Neural cell (in vitro differentiated cells): Measurements from ENCODE around the gene UBR7. TPM values are rescaled to one million over a fixed set of nuclear protein-coding genes. Genes with fewer than 3 reads are reported as not detected.

Source experiments
- H2AFZ ChIP-seq: fragments of 200-600, 300-800 bp; sonication (generic), shearing (Covaris generic); 2 replicates; pipeline ENCODE4 v1.6.0; 2014; ENCODE audit warnings: low read depth, mild to moderate bottlenecking, antibody characterized with exemption, low read length, moderate library complexity
- H3F3A ChIP-seq: fragments of 200-600 bp; shearing (Covaris generic); 2 replicates; pipeline ENCODE4 v1.6.1; 2016; ENCODE audit warnings: mild to moderate bottlenecking, moderate library complexity, mixed read lengths, antibody characterized with exemption, low read length; ENCODE audit not compliant: insufficient read depth, poor library complexity, severe bottlenecking
- H3K27ac ChIP-seq: fragments of 200-600, 300-800 bp; sonication (generic), shearing (Covaris generic); 2 replicates; pipeline ENCODE4 v1.5.1; 2014; ENCODE audit warnings: mild to moderate bottlenecking, low read length, moderate library complexity
- H3K27me3 ChIP-seq: fragments of 300-800, 200-600 bp; sonication (generic), shearing (Covaris generic); 2 replicates; pipeline ENCODE4 v1.6.0; 2014; ENCODE audit warnings: mild to moderate bottlenecking, low read depth, low read length, moderate library complexity; ENCODE audit not compliant: insufficient read depth
- H3K36me3 ChIP-seq: fragments of 300-800, 200-600 bp; sonication (generic), shearing (Covaris generic); 2 replicates; pipeline ENCODE4 v1.5.1; 2014; ENCODE audit warnings: mild to moderate bottlenecking, antibody characterized with exemption, low read length, moderate library complexity; ENCODE audit not compliant: insufficient read depth
- H3K4me2 ChIP-seq: fragments of 300-800, 200-600 bp; sonication (generic), shearing (Covaris generic); 2 replicates; pipeline ENCODE4 v1.6.0; 2014; ENCODE audit warnings: mild to moderate bottlenecking, low read length
- H3K4me3 ChIP-seq: fragments of 300-800, 200-600 bp; sonication (generic), shearing (Covaris generic); 2 replicates; pipeline ENCODE4 v1.5.1; 2014; ENCODE audit warnings: mild to moderate bottlenecking, low read length, moderate library complexity
- H3K79me2 ChIP-seq: fragments of 200-600 bp; shearing (Covaris generic); replicated peaks from 2 replicates; pipeline ENCODE4 v1.6.0; 2014; ENCODE audit warnings: mild to moderate bottlenecking, low read length, moderate library complexity; ENCODE audit not compliant: insufficient read depth
- H3K9ac ChIP-seq: fragments of 300-800, 200-600 bp; sonication (generic), shearing (Covaris generic); 2 replicates; pipeline ENCODE4 v1.6.1; 2016; ENCODE audit warnings: mild to moderate bottlenecking, low read length, mixed read lengths
- H3K9me2 ChIP-seq: fragments of 200-600 bp; shearing (Covaris generic); 2 replicates; pipeline ENCODE4 v1.6.1; 2016; ENCODE audit warnings: mild to moderate bottlenecking, low read length, mixed read lengths; ENCODE audit not compliant: insufficient read depth
- H3K9me3 ChIP-seq: fragments of 200-600, 300-800 bp; sonication (generic), shearing (Covaris generic); 2 replicates; pipeline ENCODE4 v1.6.1; 2016; ENCODE audit warnings: mild to moderate bottlenecking, mixed run types, low read length, moderate library complexity, mixed read lengths
- H4K20me1 ChIP-seq: fragments of 200-600 bp; shearing (Covaris generic); 2 replicates; pipeline ENCODE4 v1.6.1; 2016; ENCODE audit warnings: mild to moderate bottlenecking, mixed run types; ENCODE audit not compliant: insufficient read depth
- EP300 ChIP-seq: fragments of 450-650 bp; conservative IDR thresholded peaks from 2 replicates; pipeline ENCODE4 v1.6.1; 2014; ENCODE audit warnings: antibody characterized with exemption, mild to moderate bottlenecking, moderate library complexity; ENCODE audit not compliant: poor library complexity, severe bottlenecking
- EZH2 ChIP-seq: fragments of 200-600, 300-800 bp; shearing (Covaris generic), sonication (generic); IDR thresholded peaks from 2 replicates; pipeline ENCODE4 v1.6.1; 2014; ENCODE audit warnings: antibody characterized with exemption, low read length, borderline replicate concordance, mild to moderate bottlenecking; ENCODE audit not compliant: insufficient read depth, poor library complexity, severe bottlenecking
- MXI1 ChIP-seq: fragments of 450-650 bp; conservative IDR thresholded peaks from 2 replicates; pipeline ENCODE4 v1.6.1; 2014; ENCODE audit warnings: antibody characterized with exemption, mild to moderate bottlenecking; ENCODE audit not compliant: poor library complexity, severe bottlenecking
- POLR2AphosphoS5 ChIP-seq: IDR thresholded peaks from 2 replicates; pipeline ENCODE4 v1.6.1; 2012
- RAD21 ChIP-seq: fragments of 450-650 bp; conservative IDR thresholded peaks from 2 replicates; pipeline ENCODE4 v1.6.1; 2014; ENCODE audit warnings: antibody characterized with exemption, mild to moderate bottlenecking, moderate library complexity
- SMC3 ChIP-seq: fragments of 450-650 bp; conservative IDR thresholded peaks from 2 replicates; pipeline ENCODE4 v1.6.1; 2014; ENCODE audit warnings: antibody characterized with exemption, mild to moderate bottlenecking, moderate library complexity; ENCODE audit not compliant: poor library complexity
- TAF1 ChIP-seq: IDR thresholded peaks from 2 replicates; pipeline ENCODE4 v1.6.1; 2012; ENCODE audit warnings: low read depth
- polyA plus RNA-seq: library from polyadenylated mRNA; depleted of rRNA; stranded (reverse); fragments of >200 nt; gene quantifications from 2 replicates; pipeline ENCODE4 v1.2.3, GENCODE V29; 2014
- TF ChIP-seq, protein P1 (sequence below): IDR thresholded peaks from 2 replicates; pipeline ENCODE4 v1.6.1; 2012; ENCODE audit warnings: borderline replicate concordance
- TF ChIP-seq, protein P2 (sequence below): fragments of 450-650 bp; IDR thresholded peaks from 2 replicates; pipeline ENCODE4 v1.5.1; 2014; ENCODE audit warnings: antibody characterized with exemption, mild to moderate bottlenecking, moderate library complexity; ENCODE audit not compliant: poor library complexity, severe bottlenecking

The UBR7 gene
- polyA plus RNA-seq, 1 donor from 2014 or later = 34.8 TPM

DNA sequence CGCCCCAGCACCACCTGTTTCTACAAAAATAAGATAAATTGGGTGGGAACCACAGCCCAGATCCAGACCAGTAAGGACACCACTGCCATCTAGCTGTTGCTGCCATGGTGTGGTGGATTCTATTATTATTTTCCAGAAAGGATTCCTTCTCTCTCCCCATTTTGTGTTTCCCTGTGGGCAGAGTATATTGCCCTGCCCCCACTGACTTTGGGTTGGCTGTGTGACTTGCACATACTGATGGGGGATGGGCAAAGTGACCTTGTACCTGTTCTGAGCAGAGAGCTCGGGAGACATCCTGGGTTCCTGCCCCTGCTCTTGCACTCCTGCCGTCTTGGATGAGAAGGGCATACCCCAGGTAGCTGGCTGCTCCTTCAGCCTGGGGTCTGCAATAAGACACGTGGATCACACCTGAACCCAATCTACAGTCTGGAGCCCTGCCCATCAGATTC is 46.7 kb upstream of the UBR7 start:
- TF ChIP-seq, protein P1, sequence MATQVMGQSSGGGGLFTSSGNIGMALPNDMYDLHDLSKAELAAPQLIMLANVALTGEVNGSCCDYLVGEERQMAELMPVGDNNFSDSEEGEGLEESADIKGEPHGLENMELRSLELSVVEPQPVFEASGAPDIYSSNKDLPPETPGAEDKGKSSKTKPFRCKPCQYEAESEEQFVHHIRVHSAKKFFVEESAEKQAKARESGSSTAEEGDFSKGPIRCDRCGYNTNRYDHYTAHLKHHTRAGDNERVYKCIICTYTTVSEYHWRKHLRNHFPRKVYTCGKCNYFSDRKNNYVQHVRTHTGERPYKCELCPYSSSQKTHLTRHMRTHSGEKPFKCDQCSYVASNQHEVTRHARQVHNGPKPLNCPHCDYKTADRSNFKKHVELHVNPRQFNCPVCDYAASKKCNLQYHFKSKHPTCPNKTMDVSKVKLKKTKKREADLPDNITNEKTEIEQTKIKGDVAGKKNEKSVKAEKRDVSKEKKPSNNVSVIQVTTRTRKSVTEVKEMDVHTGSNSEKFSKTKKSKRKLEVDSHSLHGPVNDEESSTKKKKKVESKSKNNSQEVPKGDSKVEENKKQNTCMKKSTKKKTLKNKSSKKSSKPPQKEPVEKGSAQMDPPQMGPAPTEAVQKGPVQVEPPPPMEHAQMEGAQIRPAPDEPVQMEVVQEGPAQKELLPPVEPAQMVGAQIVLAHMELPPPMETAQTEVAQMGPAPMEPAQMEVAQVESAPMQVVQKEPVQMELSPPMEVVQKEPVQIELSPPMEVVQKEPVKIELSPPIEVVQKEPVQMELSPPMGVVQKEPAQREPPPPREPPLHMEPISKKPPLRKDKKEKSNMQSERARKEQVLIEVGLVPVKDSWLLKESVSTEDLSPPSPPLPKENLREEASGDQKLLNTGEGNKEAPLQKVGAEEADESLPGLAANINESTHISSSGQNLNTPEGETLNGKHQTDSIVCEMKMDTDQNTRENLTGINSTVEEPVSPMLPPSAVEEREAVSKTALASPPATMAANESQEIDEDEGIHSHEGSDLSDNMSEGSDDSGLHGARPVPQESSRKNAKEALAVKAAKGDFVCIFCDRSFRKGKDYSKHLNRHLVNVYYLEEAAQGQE = no peak
- TF ChIP-seq EP300 = no peak
- TF ChIP-seq, protein P2, sequence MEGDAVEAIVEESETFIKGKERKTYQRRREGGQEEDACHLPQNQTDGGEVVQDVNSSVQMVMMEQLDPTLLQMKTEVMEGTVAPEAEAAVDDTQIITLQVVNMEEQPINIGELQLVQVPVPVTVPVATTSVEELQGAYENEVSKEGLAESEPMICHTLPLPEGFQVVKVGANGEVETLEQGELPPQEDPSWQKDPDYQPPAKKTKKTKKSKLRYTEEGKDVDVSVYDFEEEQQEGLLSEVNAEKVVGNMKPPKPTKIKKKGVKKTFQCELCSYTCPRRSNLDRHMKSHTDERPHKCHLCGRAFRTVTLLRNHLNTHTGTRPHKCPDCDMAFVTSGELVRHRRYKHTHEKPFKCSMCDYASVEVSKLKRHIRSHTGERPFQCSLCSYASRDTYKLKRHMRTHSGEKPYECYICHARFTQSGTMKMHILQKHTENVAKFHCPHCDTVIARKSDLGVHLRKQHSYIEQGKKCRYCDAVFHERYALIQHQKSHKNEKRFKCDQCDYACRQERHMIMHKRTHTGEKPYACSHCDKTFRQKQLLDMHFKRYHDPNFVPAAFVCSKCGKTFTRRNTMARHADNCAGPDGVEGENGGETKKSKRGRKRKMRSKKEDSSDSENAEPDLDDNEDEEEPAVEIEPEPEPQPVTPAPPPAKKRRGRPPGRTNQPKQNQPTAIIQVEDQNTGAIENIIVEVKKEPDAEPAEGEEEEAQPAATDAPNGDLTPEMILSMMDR = no peak
- no peak for TF ChIP-seq POLR2AphosphoS5
- TF ChIP-seq TAF1 = no peak
- TF ChIP-seq SMC3 = no peak
- no peak for TF ChIP-seq EZH2
- no peak for TF ChIP-seq MXI1
- no peak for TF ChIP-seq RAD21
- H4K20me1 ChIP-seq = no peaks in the 10 kb centered on the region
- H3K4me2 ChIP-seq = no peak overlapping the region
- no peaks in the 10 kb centered on the region for H3K9me3 ChIP-seq
- H3K4me3 ChIP-seq = no peak overlapping the region
- H3K27me3 ChIP-seq = no peaks in the 10 kb centered on the region
- no peak overlapping the region for H3K9ac ChIP-seq
- no peaks in the 10 kb centered on the region for H3K9me2 ChIP-seq
- H3K36me3 ChIP-seq = no peaks in the 10 kb centered on the region
- no peaks in the 10 kb centered on the region for H3F3A ChIP-seq
- H3K79me2 ChIP-seq = no peaks in the 10 kb centered on the region
- no peak overlapping the region for H2AFZ ChIP-seq
- no peak overlapping the region for H3K27ac ChIP-seq

DNA sequence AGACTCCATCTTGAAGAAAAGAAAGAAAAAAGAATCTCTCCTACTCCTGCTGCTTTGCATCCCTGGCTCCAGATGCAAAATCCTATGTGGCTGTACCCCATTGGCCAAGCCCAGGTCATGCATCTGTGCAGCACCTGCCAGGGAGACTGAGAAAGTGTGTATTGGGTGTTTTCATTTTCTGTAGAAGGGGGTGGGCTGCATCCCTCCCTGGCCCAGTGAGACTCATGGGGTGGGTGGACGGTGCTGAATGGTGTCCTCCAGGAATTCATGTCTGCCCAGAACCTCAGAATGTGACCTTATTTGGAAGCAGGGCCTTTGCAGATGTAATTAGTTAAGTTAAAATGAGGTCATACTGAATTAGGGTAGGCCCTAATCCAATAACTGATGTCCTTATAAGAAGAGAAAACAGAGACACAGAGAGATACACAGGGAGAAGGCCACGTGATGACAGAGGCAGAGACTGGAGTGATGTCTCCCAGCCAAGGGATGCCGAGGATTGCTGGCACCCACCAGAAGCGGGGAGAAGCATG is 45.6 kb upstream of the UBR7 start:
- Histone ChIP-seq H3F3A (no peaks in the 10 kb centered on the region), H3K36me3 (no peaks in the 10 kb centered on the region), H4K20me1 (no peaks in the 10 kb centered on the region), H3K27ac (no peak overlapping the region), H3K27me3 (no peaks in the 10 kb centered on the region), H3K79me2 (no peaks in the 10 kb centered on the region), H3K9ac (no peak overlapping the region), H3K4me2 (no peak overlapping the region), H2AFZ (no peak overlapping the region), H3K9me2 (no peaks in the 10 kb centered on the region), H3K9me3 (no peaks in the 10 kb centered on the region), H3K4me3 (no peak overlapping the region)
- no peak for TF ChIP-seq MXI1
- no peak for TF ChIP-seq TAF1
- no peak for TF ChIP-seq RAD21
- TF ChIP-seq SMC3 = no peak
- TF ChIP-seq POLR2AphosphoS5 = no peak
- TF ChIP-seq EP300 = no peak
- TF ChIP-seq, protein P2 = no peak
- no peak for TF ChIP-seq EZH2
- TF ChIP-seq, protein P1 = no peak
